Uterus (tissue), 4 donors: ENCODE measurements around the gene LY6G6F. TPM values are rescaled to one million over a fixed set of nuclear protein-coding genes. Genes with fewer than 3 reads are reported as not detected.
A peak's percentile ranks its signal among the peaks of the same experiment; 100 is the strongest.

Source experiments
- DNase-seq, 2 donors: peaks; one replicate each; pipeline ENCODE4 v3.0.0-alpha.2; 2019 to 2020
- H3K27ac ChIP-seq, 2 donors: fragments of 200-600 bp; sonication (generic); 1 replicate in 1 of 2; 2 replicates in 1 of 2; pipeline ENCODE4 v1.5.1; 2016 to 2018
- H3K27me3 ChIP-seq, 2 donors: fragments of 200-600 bp; sonication (generic); one replicate each; pipeline ENCODE4 v1.5.1; 2018 to 2019; ENCODE audit warnings: control low read depth in 1 of 2
- H3K36me3 ChIP-seq, 2 donors: fragments of 200-600 bp; sonication (generic); one replicate each; pipeline ENCODE4 v1.5.1; 2019; ENCODE audit warnings: control low read depth in 1 of 2
- H3K4me1 ChIP-seq, 2 donors: fragments of 200-600 bp; sonication (generic); one replicate each; pipeline ENCODE4 v1.5.1; 2018 to 2019; ENCODE audit warnings: control low read depth in 1 of 2
- H3K4me3 ChIP-seq, 2 donors: fragments of 200-600 bp; sonication (generic); 1 replicate in 1 of 2; 2 replicates in 1 of 2; pipeline ENCODE4 v1.5.1; 2018 to 2019; ENCODE audit warnings: mild to moderate bottlenecking in 1 of 2
- H3K9me3 ChIP-seq, 2 donors: fragments of 200-600 bp; sonication (generic); one replicate each; pipeline ENCODE4 v1.5.1; 2019; ENCODE audit warnings: control low read depth in 1 of 2
- CTCF ChIP-seq, 4 experiments: fragments of 200-600 bp in 2 of 4; fragments of 450-650 bp in 2 of 4; sonication (generic) in 2 of 4; IDR thresholded peaks; one replicate each; pipeline ENCODE4 v1.5.1; 2016 to 2019; ENCODE audit warnings: antibody characterized with exemption in 4 of 4, mild to moderate bottlenecking in 2 of 4, moderate library complexity in 1 of 4
- POLR2A ChIP-seq, 2 donors: fragments of 450-650 bp; IDR thresholded peaks; one replicate each; pipeline ENCODE4 v1.6.1; 2016; ENCODE audit warnings: antibody characterized with exemption in 2 of 2, mild to moderate bottlenecking in 1 of 2, moderate library complexity in 1 of 2
- intact Hi-C: fragments of 100-400 bp; cut with DNase I; formaldehyde crosslinking; loops from one replicate; pipeline ENCODE4 v1.15.1; 2023; ENCODE audit warnings: low total_unique reads
- total RNA-seq, 4 donors: library from RNA; depleted of rRNA in 3 of 4; stranded (reverse); fragments of >200 nt in 3 of 4; gene quantifications; one replicate each; pipeline versions ENCODE4 v1.1.0 to v1.2.4, GENCODE V29; 2014 to 2023
- donor health status: DM: yes; HTN: yes; CAD: no.

Gene LY6G6F
- total RNA-seq, 4 donors from 2014 or later, result not detected

- peaks cover 0 to 5% of the 10 kb centered on the region in 2 donors for H3K4me1 ChIP-seq
- no peak overlapping the region for H3K4me3 ChIP-seq
- TF ChIP-seq POLR2A (IDR thresholded peaks at IDR 0.05), result no peak
- TF ChIP-seq CTCF (IDR thresholded peaks at IDR 0.05), result no peak
- no peaks in the 10 kb centered on the region for H3K27me3 ChIP-seq
- no peak overlapping the region for H3K27ac ChIP-seq
- intact Hi-C loops, result no loop called here
- no peaks in the 10 kb centered on the region for H3K36me3 ChIP-seq
- no peak for DNase-seq
- H3K9me3 ChIP-seq, result no peaks in the 10 kb centered on the region
Observed at GRCh38 chr6:31744422-31744821, 37.8 kb downstream of the LY6G6F start.

GRCh38 chr6:31749301-31750036 is 42.8 kb downstream of the LY6G6F start:
- H3K27me3 ChIP-seq, result no peaks in the 10 kb centered on the region
- no peaks in the 10 kb centered on the region for H3K9me3 ChIP-seq
- TF ChIP-seq CTCF (IDR thresholded peaks at IDR 0.05) (no peak), POLR2A (IDR thresholded peaks at IDR 0.05) (no peak)
- intact Hi-C loops, result no loop called here
- H3K36me3 ChIP-seq, result no peaks in the 10 kb centered on the region
- peak overlapping the region in 1 of 2 donors; percentile 47 for H3K27ac ChIP-seq
- H3K4me1 ChIP-seq, result no peaks in the 10 kb centered on the region
- no peak overlapping the region for H3K4me3 ChIP-seq
- no peak for DNase-seq

GRCh38 chr6:31750411-31751022 is 43.9 kb downstream of the LY6G6F start:
- no peak for DNase-seq
- H3K4me1 ChIP-seq, result no peaks in the 10 kb centered on the region
- H3K27ac ChIP-seq, result peak overlapping the region; percentile 47 to 69
- intact Hi-C loops, result no loop called here
- H3K4me3 ChIP-seq, result no peak overlapping the region
- no peak for TF ChIP-seq POLR2A (IDR thresholded peaks at IDR 0.05)
- TF ChIP-seq CTCF (IDR thresholded peaks at IDR 0.05), result no peak
- H3K36me3 ChIP-seq, result no peaks in the 10 kb centered on the region
- no peaks in the 10 kb centered on the region for H3K9me3 ChIP-seq
- H3K27me3 ChIP-seq, result no peaks in the 10 kb centered on the region

- no peaks in the 10 kb centered on the region for H3K36me3 ChIP-seq
- intact Hi-C loops, result no loop called here
- H3K4me1 ChIP-seq, result no peaks in the 10 kb centered on the region
- TF ChIP-seq POLR2A (IDR thresholded peaks at IDR 0.05) (no peak), CTCF (IDR thresholded peaks at IDR 0.05) (no peak)
- H3K4me3 ChIP-seq, result no peak overlapping the region
- no peak for DNase-seq
- H3K27me3 ChIP-seq, result no peaks in the 10 kb centered on the region
- no peak overlapping the region for H3K27ac ChIP-seq
- no peaks in the 10 kb centered on the region for H3K9me3 ChIP-seq
Observed at GRCh38 chr6:31752739-31753319, 46.2 kb downstream of the LY6G6F start.

- H3K27me3 ChIP-seq, result no peaks in the 10 kb centered on the region
- intact Hi-C loops, result no loop called here
- no peak overlapping the region for H3K27ac ChIP-seq
- TF ChIP-seq CTCF (IDR thresholded peaks at IDR 0.05) (no peak), POLR2A (IDR thresholded peaks at IDR 0.05) (no peak)
- H3K9me3 ChIP-seq, result no peaks in the 10 kb centered on the region
- no peak for DNase-seq
- no peaks in the 10 kb centered on the region for H3K4me1 ChIP-seq
- H3K36me3 ChIP-seq, result no peaks in the 10 kb centered on the region
- H3K4me3 ChIP-seq, result no peak overlapping the region
Observed at GRCh38 chr6:31758281-31758680, 51.6 kb downstream of the LY6G6F start.
